HG03571 (cell line): ENCODE data around the gene PRRC1.
A peak's percentile ranks its signal among the peaks of the same experiment; 100 is the strongest.

Experiments used
- ATAC-seq: cut with Tn5 transposase; IDR thresholded peaks from one replicate; pipeline ENCODE4 v1.9.1; 2021; ENCODE audit not compliant: unreplicated experiment

PRRC1 gene

DNA sequence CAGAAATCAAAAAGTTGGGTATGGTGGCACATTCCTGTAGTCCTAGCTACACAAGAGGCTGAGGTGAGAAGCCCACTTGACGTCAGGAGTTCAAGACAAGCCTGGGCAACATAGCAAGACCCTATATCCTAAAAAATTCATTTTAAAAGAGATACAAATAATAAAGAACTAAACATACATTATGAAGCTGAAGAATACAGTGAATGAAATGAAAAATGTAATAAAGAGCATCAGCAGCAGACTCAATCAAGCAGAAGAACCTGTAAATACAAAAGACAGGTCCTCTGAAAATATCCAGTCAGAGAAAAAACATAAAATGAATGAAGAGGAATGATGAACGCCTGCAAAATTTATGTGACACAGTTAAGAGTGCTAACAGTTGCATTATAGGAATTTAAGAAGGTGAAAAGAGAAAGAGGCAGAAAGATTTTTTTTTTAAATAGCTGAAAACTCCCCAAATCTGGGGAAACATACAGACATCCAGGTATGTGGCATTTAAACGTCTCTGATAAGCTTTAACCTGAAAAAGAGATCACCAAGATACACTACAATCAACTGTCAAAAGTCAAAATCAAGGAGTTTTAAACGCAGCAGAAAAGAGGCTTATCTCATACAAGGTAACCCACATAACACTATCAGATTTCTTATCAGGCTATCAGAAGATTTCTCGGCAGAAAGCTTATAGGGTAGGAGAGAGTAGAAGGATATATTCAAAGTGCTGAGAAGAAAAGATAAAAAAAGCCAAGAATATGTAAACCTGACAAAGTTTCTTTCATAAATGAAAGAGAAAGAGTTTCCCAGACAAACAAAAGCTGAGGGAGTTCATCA is 57.6 kb downstream of the PRRC1 start:
- no peak for ATAC-seq

DNA sequence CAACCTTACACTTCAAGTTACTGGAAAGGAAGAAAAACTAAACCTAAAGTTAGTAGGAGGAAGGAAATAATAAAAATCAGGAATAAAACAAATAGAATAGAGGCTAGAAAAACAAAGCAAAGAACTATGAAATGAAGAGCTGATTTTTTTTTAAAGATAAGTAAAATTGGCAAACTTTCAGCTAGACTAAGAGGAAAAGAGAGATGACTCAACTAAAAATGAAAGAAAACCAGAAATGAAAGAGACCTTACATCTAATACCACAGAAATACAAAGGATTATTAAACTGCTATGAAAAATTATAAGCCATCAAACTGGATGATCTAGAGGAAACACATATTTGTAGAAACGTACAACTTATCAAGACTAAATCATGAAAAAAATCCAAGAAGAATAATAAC is 60.0 kb downstream of the PRRC1 start:
- ATAC-seq: no peak

DNA sequence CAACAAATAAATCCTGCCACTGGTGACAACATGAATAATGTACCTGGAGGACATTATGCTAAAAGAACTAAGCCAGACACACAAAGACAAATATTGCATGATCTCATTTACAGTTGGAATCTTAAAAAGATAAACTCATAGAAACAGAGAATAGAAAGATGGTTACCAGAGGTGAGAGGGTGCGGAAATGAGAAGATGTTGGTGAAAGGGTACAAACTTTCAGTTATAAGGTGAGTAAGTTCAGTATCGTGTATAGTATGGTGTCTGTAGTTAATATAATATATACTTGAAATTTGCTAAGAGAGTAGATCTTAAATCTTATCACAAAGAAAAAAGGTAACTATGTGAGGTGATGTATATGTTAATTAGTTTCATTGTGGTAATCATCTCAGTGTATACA is 63.3 kb downstream of the PRRC1 start:
- ATAC-seq: peak; percentile 43

DNA sequence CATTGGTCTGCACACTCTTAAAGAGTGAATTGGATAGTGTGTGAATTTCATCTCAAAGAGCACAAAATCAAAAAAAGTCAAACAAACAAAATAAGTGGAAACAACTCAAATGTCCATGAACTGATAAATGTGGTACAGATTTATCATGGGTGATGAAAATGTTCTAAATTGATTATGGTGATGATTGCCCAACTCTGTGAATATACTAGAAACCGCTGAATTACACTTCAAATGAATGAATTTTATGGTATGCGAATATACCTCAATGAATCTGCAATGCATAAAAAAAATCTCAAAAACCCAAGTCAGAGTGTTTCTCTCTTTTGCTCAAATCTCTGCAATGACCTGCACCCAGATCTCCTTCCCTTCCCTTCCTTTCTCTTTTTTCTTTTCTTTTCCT is 64.0 kb downstream of the PRRC1 start:
- no peak for ATAC-seq

DNA sequence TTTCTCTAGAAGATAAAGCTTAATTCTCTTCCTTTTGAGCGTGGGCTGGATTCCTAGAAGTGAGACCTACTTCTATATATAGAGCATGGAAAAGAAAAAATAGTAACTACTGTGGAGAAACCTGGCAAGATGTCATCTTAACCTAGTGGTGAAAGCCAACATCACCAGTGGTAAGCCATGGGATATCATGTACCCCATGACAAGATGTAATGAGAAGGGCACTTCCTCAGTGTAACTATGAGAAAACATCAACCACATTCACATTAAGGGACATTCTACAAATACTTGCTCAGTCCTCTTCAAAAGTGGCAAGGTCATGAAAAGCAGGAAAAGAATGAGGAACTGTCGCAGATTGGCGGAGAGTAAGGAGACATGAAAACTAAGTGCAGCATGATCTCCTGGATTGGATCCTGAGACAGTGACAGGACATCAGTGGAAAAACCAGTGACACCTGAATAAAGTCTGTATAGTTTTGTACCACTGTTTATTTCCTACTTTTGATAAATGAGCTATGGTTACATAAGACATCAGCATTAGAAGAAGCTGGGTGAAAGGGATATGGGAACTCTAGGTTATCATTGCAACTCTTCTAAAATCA is 65.4 kb downstream of the PRRC1 start:
- no peak for ATAC-seq

DNA sequence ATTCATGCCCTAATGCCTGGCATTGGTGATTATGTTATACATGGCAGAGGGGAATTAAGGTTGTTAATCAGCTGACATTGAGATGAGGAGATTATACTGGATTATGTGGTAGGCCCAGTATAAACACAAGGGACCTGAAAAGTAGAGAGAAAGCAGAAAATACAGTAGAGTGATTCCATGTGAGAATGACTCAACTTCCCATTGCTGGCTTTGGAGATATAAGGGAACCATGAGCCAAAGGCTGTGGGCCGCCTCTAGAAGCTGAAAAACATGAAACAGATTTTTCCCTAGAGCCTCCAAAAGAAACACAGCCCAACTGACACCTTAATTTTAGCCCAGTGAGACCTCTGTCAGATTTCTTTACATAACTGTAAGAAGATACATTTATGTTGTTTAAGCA is 66.4 kb downstream of the PRRC1 start:
- ATAC-seq: no peak

DNA sequence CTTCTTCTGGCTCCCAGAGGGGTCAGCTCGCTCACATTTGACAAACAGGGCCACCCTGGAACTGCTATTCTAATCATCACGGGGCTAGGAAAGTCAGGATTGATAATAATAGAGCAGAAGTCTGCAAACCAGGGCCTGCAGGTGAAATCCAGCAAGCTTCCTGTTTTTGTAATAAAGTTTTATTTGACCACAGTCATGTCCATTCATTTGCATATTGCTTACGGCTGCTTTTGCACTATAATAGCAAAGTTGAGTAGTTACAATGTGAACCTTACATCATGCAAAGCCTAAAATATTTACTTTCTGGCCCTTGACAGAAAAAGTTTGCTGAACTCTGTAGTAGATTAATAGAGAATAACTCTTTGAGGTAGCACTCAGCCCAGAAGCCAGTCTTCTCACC is 68.2 kb downstream of the PRRC1 start:
- peak; percentile 33 for ATAC-seq

DNA sequence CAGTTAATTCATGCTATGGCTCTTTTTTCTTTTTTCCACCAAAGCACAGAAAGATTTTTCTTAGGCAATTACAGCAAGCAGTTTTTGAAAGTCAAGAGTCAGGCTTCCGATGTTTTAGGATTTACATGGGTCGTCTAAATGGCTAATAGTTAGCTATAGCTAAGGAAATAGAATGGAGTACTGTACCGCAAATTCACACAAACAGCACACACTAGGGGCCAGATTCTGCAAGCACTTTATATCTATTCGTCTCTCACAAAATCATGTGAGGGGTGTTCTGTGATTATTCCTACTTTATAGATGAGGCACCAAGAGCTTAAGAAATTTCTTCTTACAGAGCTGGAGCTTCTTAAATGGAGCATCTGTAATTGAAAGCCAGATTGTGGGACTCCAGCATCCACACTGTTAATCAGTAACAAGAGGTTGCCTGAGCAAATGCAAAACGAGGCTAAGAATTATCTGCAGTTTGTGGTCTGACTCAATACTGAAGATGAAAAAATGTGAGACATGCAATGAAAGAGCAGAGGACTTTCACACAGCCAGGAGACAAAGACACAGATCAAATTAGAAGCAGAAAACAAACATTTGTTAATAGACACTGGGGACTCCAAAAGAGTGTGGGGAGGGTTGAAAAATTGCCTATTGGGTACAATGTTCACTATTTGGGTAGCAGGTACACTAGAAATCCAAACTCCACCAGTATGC is 68.8 kb downstream of the PRRC1 start:
- peak; percentile 72 for ATAC-seq

DNA sequence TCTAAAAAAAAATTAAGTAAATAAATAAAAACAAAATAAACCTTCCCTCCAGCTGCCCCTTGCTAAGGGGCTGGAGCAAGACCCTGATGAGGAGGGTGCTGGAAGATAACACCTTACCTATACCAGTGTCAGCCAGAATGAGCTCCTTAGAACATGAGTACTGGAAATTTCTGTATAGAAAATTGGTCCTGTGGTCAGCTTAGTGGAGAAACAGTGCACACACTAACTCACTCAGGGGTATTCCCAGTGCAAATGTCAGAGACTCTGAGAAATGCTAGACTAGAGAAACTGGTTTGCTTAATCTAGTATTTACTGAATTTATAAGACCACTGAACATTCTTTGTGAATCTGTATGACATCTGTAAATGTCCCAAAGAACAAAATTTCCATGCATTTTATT is 69.4 kb downstream of the PRRC1 start:
- ATAC-seq: peak; percentile 27

DNA sequence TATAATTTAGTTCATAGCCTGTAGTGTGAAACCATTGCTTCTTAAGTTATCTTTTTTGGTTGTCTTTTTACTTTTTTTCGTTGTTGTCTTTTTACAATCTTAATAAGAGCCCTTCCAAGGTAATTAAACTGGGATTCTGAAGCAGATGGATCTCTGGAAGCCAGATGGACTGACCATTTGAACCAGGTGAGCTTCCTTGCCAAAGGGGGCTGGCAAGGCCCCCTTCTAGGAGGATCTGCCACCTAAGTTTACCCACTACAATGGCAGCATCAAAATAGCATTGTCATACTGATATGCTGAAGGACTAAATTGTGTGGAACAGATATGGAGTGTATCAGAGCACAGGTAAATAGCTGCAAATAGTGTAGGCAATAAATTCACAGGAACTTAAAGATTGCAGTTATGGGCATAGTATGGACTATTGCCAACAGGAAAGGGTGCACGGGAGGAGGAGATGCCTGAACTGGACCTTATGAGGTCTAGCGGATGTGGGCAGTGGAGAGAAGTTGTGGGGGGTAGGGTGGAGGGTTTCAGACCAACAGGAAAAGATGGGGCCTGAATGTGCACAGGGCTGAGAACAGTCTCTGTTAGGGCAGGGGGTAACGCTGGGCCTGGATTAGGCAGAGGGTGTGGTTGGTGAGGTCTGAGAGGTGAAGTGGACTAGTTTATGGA is 69.9 kb downstream of the PRRC1 start:
- ATAC-seq: no peak

DNA sequence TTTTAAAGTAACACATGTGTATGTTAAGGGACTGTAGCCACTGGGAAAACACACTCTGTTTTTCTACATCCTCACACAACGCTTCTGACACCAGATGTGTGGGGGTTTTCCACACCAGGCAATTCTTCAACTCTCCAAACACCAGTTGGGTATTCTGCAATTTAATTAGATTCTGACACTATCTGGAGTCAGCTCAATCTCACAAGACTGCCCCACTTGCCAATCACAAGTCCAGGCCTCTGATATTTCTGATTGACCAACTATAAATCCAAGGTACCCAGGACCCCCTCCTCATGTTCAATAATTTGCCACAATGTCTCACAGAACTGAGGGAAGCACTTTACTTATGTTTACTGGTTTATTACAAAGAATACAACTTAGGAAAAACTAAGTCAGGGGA is 70.9 kb downstream of the PRRC1 start:
- no peak for ATAC-seq

DNA sequence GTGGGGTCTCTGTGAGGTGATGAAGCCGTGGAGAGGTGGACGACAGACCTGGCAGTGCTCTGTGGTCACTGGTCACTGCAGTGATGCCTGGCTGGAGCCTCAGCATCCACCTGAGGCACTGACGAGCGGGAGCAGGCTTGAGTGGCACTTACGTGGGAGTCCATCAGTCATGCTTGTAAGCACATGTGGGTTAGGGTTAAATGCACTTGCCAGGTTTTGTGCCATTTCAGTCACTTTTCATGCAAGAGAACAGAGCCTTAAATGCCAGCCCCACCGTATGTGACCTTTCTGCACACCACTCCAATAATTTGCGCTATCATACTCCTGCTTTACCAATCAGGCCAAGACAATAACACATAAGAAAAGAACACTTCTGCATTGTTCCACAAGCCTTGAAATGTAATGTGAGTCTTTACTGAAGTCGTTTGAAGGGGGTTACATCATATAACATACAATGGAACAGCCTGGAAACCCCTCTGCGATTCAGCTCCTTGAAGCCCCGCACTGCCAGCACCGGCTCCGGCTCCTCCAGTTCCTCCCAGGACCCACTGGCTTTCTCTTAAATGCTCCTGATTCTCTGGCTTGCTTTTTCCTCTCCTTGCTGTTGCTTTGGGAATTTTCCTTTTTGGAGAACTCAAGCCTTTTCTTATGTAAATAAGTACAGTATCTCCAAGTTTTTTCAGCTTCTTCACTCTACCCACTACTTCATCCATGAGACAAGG is 72.0 kb downstream of the PRRC1 start:
- ATAC-seq: no peak

DNA sequence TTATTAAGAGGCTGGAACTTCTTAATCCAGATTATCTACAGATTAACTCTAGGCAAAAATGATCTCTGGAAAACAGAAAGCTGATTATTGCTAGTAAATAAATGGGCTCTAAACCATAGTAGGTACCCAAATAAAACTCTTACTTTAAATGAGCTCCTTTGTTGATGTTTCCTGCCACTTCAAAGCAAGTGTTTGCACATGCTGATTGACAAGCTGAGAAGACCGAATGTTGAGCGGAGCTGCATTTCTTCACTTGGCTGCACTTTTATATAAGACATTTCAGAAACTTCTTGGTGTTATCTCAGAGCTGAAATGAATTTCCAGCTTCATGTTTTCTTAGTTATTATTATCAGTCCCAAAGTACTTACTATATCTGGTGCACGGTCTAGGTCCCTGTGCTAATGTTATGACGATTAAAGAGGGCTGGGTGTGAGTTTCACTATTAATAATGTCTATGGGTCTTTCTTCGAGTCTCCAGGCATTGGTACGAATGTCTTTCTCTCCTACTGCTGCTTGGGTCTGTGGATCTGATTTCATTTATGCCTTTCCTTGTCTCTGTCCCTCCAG is 72.8 kb downstream of the PRRC1 start:
- peak; percentile 33 for ATAC-seq

DNA sequence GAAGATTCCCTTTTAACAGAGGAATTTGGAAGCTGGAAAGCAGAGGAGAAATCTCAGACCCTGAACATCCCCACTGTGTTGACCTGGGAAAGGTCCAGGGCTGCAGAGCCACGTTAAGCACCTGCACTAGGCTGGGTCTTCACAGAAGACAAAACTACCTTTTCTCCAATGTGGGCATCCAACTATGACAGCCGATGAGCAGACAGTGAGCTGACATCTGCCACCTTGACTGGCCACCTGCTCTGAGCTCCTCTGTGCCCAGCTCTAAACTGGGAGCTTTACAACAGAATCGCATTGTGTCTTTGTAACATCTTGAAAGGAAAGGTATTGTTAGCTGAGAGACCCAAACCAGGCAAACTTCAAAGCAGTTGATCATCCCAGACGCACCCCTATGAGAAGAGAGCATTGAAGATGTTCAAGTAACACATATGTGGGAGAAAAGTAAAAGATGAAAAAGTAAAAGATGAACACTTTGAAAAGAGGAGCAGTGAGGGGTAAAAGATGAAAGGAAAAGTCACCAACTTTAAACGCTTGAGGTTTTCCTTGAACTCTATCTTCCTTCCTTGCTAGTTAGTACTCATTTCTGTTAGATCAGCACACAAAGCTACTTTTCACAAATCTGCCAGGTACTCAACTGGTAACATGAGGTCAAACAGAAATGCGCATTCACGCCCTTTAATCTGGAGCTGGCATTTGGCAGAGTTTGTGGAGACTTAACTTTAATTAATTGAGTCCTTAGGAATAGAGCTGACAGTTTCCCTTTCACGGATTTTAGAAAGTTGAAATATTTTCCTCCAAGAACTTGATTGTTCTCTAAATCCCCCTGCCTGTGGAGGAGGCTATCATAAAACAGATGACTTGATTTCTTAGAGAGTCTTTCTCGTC is 78.3 kb downstream of the PRRC1 start:
- ATAC-seq: no peak

DNA sequence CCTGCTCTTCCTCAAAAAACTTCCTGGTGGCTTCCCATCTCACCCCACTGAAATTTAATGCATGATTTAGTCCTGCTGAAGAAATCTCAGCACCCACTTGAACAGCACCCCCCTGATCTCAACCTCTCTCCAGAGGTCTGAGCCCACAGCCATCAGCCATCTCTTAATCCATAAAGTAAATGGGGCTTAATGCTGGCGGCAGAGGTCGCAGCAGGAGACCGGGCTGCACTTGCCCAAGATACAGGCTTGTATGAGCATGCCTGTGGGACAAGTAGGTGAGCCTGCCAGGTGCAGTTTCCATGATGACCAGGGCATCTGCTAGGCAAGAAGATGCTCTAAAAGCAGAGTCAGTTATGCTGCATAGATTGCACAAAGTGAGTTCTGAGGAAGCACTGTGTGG is 79.1 kb downstream of the PRRC1 start:
- no peak for ATAC-seq

DNA sequence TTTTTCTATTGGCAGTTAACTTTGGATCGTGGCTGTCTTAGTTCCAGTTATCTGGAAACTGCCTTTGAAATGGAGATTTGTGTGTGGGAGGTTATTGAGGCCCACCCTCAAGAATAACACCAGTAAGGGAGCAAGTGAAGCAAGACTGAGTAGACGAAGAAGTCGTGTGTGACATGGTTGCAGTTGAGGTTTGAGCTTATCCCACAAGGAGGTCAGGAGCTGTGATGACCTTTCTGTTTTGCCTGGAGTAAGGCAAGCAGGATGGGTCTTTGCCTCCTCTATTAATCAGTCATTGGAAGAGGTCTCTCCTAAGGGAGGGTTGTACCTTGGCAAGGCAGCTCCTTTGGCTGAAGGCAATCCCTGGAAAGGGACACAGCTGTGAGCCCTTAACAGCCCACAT is 81.9 kb downstream of the PRRC1 start:
- ATAC-seq: no peak

DNA sequence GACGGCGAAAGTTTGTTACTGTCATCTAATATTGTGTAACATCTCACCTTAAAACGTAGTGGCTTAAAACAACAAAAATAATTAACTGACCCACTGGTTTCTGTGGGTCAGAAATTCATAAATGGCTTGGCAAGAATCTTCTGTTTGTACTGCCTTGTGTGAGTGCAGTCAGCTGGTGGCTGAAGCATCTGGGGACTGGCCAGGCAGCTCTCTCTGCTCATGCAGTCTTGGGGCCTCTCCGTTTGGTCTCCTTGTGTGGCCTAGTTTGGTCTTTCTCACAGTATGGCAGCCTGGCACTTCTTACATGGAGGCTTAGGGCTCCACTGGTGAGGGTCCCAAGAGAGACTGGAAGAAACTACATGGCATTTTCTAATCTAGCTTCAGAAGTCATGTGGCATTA is 82.4 kb downstream of the PRRC1 start:
- ATAC-seq: no peak

DNA sequence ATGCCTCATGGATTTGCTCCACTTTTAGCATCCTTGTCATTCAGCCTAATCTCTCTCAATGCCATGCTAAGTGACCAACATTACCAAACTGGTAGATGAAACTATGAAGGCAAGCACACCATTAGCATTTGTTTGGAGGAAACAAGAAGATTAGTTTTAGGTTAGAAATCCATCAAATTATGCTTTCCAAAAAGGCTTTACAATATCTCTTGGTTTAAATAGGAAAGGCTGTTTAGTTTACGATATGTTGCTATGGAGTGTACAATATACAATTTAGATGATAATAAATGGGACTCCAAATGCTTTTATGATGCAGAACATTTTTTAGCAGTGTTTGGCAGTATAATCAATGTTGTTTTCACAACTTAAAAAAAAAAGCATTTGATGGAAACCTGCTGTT is 83.7 kb downstream of the PRRC1 start:
- ATAC-seq: no peak

DNA sequence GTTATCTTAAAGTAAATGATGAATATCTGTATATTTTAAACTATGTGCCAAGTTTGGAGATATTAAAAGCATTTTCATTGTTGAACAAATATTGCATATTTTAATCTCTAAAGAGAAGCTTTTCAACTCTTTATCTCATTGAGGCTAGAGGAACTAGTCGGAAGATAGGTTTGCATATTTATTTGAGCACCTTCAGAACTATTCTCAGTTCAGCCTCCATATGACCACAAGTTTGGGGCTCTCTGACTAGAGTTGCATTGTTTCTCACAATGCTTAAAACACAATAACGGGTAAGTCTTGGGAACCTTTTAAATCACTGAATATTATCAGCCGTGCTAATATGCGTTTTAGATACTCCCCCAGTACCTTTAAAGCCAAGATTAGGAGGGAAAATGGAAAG is 84.2 kb downstream of the PRRC1 start:
- no peak for ATAC-seq

DNA sequence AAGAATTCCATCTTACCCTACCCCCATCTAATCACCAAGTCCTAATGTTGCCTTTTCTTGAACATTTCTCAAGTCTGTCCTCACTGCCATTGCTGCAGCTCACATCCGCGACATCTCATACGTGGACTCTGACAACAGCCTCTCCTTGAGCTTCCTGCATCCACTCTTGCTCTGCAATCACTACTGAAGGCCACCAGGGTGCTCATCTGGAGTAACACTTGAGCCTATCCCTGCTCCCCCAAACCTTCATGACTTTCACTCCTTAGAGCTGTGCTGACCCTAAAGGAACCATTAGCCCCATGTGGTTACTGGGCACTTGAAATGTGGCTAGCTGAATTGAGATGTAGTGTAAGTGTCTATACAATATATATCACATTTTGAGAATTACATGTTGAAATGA is 85.0 kb downstream of the PRRC1 start:
- no peak for ATAC-seq
